Dermis microvascular lymphatic vessel endothelial cell (primary cell): ENCODE results near the gene HBQ1. TPM values are rescaled to one million over a fixed set of nuclear protein-coding genes. Genes with fewer than 3 reads are reported as not detected.
"Not testable (repeated sequence)": the region's sequence is repeated elsewhere in the genome, so short reads cannot be mapped to it uniquely, and the experiment has no call there.

ENCODE experiments used
- DNase-seq, 2 donors: peaks; one replicate each; pipeline versions ENCODE4 v3.0.0 to v3.0.0-alpha.2; 2010; ENCODE audit warnings: low read depth in 2 of 2
- total RNA-seq: library from RNA; depleted of rRNA; stranded (reverse); fragments of >200 nt; gene quantifications from 2 replicates; pipeline ENCODE4 v1.2.1, GENCODE V29; 2014

The HBQ1 gene
- total RNA-seq, 1 donor from 2014 or later: 1.4 TPM

DNA sequence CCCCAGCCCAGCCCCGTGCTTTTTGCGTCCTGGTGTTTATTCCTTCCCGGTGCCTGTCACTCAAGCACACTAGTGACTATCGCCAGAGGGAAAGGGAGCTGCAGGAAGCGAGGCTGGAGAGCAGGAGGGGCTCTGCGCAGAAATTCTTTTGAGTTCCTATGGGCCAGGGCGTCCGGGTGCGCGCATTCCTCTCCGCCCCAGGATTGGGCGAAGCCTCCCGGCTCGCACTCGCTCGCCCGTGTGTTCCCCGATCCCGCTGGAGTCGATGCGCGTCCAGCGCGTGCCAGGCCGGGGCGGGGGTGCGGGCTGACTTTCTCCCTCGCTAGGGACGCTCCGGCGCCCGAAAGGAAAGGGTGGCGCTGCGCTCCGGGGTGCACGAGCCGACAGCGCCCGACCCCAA, 4.3 kb upstream of the HBQ1 start:
- DNase-seq: not testable (repeated sequence)

DNA sequence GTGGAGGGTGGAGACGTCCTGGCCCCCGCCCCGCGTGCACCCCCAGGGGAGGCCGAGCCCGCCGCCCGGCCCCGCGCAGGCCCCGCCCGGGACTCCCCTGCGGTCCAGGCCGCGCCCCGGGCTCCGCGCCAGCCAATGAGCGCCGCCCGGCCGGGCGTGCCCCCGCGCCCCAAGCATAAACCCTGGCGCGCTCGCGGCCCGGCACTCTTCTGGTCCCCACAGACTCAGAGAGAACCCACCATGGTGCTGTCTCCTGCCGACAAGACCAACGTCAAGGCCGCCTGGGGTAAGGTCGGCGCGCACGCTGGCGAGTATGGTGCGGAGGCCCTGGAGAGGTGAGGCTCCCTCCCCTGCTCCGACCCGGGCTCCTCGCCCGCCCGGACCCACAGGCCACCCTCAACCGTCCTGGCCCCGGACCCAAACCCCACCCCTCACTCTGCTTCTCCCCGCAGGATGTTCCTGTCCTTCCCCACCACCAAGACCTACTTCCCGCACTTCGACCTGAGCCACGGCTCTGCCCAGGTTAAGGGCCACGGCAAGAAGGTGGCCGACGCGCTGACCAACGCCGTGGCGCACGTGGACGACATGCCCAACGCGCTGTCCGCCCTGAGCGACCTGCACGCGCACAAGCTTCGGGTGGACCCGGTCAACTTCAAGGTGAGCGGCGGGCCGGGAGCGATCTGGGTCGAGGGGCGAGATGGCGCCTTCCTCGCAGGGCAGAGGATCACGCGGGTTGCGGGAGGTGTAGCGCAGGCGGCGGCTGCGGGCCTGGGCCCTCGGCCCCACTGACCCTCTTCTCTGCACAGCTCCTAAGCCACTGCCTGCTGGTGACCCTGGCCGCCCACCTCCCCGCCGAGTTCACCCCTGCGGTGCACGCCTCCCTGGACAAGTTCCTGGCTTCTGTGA, 3.5 kb upstream of the HBQ1 start, which contains the start of gene HBA1:
TSS of gene HBA1 (plus strand) at position 204 of the 906 bp plus-strand sequence. CDS start at position 241, 37 bp downstream.
- not testable (repeated sequence) for DNase-seq

DNA sequence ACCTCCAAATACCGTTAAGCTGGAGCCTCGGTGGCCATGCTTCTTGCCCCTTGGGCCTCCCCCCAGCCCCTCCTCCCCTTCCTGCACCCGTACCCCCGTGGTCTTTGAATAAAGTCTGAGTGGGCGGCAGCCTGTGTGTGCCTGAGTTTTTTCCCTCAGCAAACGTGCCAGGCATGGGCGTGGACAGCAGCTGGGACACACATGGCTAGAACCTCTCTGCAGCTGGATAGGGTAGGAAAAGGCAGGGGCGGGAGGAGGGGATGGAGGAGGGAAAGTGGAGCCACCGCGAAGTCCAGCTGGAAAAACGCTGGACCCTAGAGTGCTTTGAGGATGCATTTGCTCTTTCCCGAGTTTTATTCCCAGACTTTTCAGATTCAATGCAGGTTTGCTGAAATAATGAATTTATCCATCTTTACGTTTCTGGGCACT, 2.9 kb upstream of the HBQ1 start:
- no peak for DNase-seq

DNA sequence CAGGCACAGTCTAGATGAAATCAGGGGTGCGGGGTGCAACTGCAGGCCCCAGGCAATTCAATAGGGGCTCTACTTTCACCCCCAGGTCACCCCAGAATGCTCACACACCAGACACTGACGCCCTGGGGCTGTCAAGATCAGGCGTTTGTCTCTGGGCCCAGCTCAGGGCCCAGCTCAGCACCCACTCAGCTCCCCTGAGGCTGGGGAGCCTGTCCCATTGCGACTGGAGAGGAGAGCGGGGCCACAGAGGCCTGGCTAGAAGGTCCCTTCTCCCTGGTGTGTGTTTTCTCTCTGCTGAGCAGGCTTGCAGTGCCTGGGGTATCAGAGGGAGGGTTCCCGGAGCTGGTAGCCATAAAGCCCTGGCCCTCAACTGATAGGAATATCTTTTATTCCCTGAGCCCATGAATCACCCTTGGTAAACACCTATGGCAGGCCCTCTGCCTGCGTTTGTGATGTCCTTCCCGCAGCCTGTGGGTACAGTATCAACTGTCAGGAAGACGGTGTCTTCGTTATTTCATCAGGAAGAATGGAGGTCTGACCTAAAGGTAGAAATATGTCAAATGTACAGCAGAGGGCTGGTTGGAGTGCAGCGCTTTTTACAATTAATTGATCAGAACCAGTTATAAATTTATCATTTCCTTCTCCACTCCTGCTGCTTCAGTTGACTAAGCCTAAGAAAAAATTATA, 2.1 kb upstream of the HBQ1 start:
- no peak for DNase-seq

DNA sequence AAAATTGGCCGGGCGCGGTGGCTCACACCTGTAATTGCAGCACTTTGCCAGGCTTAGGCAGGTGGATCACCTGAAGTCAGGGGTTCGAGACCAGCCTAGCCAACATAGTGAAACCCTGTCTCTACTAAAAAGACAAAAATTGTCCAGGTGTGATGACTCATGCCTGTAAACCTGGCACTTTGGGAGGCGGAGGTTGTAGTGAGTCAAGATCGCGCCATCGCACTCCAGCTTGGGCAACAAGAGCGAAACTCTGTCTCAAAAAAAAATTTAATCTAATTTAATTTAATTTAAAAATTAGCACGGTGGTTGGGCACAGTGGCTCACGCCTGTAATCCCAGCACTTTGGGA, 1.6 kb upstream of the HBQ1 start:
- DNase-seq: no peak

DNA sequence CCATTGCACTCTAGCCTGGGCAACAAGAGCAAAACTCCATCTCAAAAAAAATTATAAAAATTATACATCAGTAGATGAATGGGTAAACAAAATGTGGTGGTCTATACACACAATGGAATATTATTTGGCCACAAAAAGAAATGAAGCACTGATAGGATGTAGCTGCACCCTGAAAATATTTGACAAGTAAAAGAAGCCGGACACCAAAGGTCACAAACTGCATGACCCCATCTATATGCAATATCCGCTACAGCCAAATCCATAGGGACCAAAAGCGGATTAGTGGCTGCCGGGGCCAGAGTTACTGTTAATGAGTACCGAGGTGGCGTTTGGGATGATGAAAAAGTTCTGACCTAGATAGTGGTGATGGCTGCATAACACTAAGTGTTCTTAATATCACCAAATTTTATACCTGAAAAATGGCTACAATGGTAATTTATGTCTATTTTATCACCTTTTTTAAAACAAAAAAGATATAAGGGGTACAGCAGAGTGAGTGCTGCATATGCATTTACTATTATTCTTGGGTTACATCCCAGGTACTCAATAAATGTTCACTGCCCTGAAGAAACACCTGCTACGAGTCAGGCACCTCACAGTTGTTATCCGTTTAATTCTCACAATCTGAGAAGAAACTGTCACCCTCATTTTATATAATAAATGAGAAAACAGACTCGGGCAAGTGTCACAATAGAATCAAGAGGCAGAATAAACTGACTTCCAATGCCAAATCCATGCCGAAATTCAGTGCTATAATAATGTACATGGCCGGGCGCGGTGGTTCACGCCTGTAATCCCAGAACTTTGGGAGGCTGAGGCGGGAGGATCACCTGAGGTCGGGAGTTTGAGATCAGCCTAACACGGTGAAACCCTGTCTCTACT, 807 bp upstream of the HBQ1 start:
- DNase-seq: no peak

DNA sequence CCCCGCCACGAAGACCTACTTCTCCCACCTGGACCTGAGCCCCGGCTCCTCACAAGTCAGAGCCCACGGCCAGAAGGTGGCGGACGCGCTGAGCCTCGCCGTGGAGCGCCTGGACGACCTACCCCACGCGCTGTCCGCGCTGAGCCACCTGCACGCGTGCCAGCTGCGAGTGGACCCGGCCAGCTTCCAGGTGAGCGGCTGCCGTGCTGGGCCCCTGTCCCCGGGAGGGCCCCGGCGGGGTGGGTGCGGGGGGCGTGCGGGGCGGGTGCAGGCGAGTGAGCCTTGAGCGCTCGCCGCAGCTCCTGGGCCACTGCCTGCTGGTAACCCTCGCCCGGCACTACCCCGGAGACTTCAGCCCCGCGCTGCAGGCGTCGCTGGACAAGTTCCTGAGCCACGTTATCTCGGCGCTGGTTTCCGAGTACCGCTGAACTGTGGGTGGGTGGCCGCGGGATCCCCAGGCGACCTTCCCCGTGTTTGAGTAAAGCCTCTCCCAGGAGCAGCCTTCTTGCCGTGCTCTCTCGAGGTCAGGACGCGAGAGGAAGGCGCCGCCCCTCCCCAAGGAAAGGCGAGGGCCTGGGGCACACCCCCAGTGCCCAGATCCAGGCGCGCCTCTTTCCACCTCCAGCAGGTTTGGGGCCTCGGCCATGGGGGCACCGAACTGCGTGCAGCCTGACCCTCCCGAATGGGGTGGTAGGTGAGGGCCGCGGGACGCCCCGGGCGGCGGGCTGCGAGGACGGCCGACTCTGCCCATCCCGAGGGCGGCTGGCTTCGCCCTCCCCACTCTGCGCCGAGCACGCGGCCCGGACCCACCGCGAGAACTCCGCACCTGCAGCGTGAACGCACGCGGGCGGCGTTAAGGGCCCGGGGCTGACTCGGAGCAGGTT, 664 bp downstream of the HBQ1 start:
- peak; percentile 32 to 71 for DNase-seq

DNA sequence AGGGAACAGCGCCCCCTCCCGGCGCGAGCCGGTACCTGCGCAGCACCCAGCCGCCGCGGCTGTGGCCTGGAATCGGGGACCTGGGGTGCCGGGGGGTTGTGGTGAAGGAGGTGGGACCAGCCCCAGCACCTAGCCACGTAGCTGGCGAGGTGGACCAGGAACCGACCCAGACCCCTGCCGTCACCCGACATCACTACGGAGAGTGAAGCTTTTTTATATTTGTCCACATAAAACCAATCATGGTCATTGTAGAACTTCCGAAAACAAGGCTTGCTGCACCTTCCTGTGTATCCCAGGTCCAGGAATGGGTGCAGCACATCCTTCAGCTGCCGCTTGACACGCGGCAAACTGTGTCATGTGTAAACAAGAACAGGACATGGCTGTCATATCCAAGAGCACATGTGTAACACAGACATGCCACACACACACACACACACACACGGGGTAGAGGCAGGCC, 1.3 kb downstream of the HBQ1 start:
- peak in 1 of 2 donors; percentile 15 for DNase-seq

DNA sequence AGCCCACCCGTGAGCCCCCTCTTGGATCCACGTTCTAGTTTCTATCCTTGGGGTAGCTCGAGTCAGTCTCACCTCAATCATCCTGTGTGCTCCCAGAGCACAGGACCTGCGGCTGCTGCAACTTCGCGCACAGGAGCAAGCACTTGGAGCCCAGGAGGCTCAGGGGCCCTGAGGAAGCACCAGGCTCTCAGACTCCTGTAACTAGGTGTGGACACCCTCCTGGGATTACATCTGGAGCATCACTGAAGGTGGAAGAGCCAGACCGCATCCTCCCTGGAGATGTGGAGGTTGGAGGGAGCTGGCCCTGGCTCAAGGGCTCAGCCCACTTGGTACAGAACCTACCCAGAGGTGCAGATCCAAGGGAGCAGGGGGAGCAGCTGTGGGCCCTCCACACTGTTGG, 2.7 kb downstream of the HBQ1 start:
- DNase-seq: no peak

DNA sequence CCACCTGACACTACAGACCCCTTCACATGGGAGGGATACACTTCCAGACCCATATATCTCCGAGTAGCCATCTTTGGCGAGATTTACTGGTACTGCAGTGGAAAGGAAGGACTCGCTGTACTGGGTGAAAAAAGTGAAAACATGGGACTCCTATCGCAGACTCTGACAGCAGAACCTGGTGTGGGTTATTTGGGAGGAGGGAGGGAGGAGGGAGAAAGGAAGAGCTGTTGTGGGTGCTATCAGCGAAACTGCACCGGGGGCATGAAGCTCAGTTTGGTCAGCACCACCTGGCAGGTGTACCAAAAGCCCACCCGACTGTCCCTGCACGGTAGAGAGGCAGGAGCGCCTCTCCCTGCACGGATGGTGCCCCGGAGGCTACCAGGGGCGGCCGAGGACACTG, 5.0 kb downstream of the HBQ1 start:
- DNase-seq: no peak

DNA sequence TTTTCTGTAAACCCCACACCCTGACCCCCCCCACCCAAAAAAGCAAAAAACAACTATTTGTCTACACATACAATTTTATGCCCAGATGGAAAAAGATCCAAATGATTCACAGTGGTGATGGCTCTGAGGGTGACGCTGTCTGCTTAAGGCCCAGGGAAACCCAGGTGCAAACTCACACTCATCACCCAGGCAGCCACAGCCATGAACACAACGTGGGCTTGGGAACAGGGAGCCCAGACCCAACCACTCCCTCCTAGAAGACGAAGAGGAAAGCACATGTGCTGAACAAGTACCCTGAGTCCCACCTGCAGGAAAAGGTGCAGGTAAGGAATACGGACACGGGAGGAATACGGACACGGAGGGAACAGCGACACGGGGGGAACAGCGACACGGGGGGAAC, 5.4 kb downstream of the HBQ1 start:
- DNase-seq: no peak

DNA sequence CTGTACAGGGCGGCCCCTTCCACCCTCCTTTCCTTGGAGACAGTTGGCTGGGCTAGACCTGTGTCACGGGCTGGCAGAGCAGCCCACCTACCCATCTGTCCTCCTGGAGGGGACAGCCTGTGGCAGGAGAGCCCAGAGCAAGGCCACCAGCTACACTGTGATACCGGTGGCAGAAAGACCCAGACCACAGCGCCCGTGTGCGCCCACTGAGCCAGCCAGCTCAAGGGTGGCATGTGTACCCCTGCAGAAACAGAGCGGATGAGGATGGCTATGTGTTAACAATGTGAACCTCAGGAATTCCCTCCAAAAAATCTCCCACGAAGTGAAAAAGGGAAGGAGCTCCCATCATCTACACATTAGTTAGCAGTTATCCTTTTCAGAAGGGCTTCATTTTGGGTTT, 7.1 kb downstream of the HBQ1 start:
- no peak for DNase-seq

DNA sequence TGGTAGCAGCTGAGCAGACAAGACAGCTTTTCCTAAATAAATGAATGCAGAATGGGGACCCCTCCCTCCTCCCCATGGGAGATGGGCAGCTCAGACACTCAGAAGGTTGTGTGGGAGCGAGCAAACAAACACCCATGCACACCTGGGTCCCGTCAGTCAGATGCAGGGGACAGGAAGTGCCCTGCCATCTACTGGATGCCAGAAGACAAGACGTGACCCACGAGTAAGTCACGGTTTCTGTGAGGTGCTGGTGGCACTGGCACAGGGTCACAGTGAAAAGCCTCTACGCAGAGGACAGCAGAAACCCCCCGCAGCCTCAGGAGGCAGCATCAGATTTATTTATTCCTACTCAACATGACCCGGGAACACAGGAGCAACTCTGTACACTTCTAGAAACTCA, 8.4 kb downstream of the HBQ1 start:
- DNase-seq: no peak

DNA sequence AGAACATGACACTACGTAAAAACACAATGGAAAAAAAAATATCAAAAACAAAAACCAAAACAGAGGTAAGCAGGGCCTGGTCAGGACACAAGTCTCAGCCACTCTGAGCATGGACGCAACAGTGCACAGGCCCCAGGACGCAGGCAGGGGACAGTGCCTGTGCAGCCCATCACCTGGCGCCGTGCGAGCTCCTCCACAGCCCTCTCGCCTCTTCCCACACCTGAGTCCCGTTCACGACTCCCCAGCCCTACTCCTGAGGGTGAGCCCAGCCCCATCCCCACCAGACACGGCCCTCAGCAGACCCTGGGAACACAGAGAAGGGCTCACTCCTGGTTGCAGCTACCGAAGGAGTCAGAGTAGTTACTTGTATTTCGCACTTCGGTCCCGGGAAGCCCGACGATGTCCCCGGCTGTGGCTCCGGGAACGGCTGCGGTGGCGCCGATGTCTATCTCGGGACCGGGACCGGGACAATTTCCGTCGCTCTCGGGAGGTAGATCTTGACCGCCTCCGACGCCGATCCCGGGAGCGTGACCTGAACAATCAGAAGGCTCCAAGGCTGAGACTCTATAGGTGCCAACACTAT, 9.4 kb downstream of the HBQ1 start:
- no peak for DNase-seq

DNA sequence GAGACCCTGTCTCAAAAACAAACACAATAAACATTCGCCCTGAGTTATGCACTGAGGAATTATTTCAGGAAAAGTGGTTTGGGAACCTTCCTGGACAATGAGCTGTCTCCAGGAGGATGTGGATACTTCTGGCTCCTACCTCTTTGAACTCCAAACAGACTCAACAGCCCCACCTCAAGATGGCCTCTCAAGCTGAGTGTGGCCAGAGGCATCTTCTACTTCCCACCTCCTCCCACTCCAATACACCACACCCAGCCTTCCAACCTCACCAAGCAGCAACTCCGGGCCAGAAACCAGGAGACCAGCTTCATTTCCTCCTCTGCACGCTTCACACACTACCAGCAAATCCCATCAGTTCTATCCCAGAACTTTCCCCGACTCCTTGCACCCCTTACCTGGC, 11.6 kb downstream of the HBQ1 start:
- DNase-seq: no peak

DNA sequence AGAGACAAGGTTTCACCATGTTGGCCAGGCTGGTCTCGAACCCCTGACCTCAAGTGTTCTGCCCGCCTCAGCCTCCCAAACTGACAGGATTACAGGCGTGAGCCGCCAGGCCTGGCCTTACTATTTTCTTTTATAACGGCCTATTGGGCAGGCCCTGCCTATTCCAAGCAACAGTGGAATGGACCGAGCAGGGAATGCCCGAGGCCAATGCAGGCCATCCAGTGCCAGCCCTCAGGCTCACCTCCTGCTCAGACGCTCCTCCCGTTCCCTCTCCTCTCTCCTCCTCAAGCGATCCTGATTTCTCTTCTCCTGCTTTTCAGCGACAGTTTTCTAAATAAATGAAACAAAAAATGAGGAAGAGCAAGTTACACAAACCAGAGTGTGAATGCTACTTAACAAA, 12.4 kb downstream of the HBQ1 start:
- DNase-seq: no peak

DNA sequence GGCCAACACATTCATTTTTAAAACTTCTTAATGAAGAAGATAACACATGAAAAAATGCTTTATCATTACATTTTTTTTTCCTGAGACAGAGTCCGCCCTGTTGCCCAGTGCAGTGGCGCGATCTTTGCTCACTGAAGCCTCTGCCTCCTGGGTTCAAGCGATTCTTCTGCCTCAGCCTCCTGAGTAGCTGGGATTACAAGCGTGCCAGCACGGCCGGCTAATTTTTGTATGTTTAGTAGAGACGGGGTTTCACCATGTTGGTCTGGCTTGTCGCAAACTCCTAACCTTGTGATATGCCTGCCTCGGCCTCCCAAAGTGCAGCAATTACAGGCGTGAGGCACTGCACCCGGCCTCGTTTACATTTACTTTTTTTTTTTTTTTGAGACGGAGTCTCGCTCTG, 13.2 kb downstream of the HBQ1 start:
- no peak for DNase-seq

DNA sequence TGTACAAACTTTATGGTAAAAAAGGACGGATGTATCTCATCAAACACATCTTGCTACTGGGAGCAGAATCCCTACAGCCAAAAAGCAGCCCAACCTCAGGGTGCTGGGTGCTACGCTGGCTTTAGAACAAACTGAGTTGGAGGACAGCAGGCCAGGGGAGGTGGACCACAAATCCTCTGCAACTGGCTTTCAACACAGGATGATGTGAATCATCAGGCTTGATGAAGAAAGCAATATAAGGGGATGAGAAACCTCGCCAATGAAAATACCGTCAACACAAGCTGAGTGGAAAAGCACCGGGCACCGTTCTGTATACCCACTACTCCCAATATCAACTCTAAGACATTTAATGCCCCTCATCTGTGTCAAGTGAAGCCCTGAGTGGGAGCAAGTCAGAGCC, 14.3 kb downstream of the HBQ1 start:
- DNase-seq: peak in 1 of 2 donors; percentile 55

DNA sequence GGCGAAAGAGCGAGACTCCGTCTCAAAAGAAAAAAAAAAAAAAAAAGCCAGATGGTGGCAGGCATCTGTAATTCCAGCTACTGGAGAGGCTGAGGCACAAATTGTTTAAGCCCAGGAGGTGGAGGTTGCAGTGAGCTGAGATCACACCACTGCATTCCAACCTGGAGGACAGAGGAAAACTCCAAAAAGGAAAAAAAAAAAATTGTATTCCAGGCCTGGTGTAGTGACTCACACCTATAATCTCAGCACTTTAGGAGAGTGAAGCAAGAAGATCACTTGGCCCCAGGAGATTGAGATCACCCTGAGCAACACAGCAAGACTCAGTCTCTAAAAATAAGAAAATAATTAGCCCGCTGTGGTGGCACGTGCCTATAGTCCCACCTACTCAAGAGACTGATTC, 20.1 kb downstream of the HBQ1 start:
- DNase-seq: no peak

DNA sequence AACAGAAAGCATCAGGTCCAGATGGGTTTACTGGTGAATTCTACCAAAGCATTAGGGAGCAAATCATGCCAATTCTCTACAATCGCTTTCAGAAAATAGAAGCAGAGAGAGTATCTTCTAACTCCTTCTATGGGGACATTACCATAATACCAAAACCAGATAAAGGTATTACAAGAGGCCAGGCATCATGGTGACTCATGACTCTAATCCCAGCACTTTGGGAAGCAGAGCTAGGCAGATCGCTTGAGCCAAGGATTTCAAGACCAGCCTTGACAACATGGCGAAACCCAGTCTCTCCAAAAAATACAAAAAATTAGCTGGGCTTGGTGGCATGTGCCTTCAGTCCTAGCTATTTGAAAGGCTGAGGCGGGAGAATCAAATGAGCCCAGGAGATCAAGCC, 23.0 kb downstream of the HBQ1 start:
- no peak for DNase-seq
